Stimulated activated CD4-positive, alpha-beta T cell treated with anti-CD3 and anti-CD28 coated beads, Interleukin-1b, Interleukin-23, amount 100 ng/mL, for 48 hours (primary cell): ENCODE results near the gene CFL1.

Experiments used
- DNase-seq: peaks from one replicate; pipeline ENCODE4 v3.0.0-alpha.2; 2020

Gene CFL1

GRCh38 chr11:65857853-65858680 is at the start of gene CFL1:
Gene CFL1, minus strand, starts transcription at chr11:65858180. Its CDS starts 81 bp downstream, at chr11:65858099.
- peak; percentile 98 for DNase-seq

GRCh38 chr11:65906602-65907001 is 48.6 kb upstream of the CFL1 start:
- DNase-seq = no peak

GRCh38 chr11:65903715-65904114 is 45.7 kb upstream of the CFL1 start:
- DNase-seq = no peak

- DNase-seq = no peak
These were observed 45.1 kb upstream of the CFL1 start for GRCh38 chr11:65903068-65903481.

- no peak for DNase-seq
These were observed 42.9 kb upstream of the CFL1 start for GRCh38 chr11:65900899-65901180.

GRCh38 chr11:65900125-65900898 is 42.3 kb upstream of the CFL1 start, which contains the start of gene FOSL1:
Gene FOSL1, minus strand, starts transcription at chr11:65900388. Its CDS starts 49 bp downstream, at chr11:65900339.
- peak; percentile 96 for DNase-seq

- DNase-seq = peak; percentile 82
These were observed 41.6 kb upstream of the CFL1 start for GRCh38 chr11:65899356-65900124.

- DNase-seq = no peak
These were observed 40.8 kb upstream of the CFL1 start for GRCh38 chr11:65898656-65899355.

GRCh38 chr11:65897020-65897471 is 39.1 kb upstream of the CFL1 start:
- DNase-seq = no peak

GRCh38 chr11:65896034-65896999 is 38.3 kb upstream of the CFL1 start:
- no peak for DNase-seq

- DNase-seq = no peak
These were observed 37.6 kb upstream of the CFL1 start for GRCh38 chr11:65895482-65895981.

GRCh38 chr11:65894034-65894591 is 36.1 kb upstream of the CFL1 start:
- DNase-seq = no peak

- DNase-seq = no peak
These were observed 34.8 kb upstream of the CFL1 start for GRCh38 chr11:65892661-65893317.

- peak; percentile 55 for DNase-seq
These were observed 34.2 kb upstream of the CFL1 start for GRCh38 chr11:65892137-65892540.

GRCh38 chr11:65891219-65892136 is 33.5 kb upstream of the CFL1 start:
- DNase-seq = no peak

GRCh38 chr11:65890324-65891218 is 32.6 kb upstream of the CFL1 start, which contains the start of gene CCDC85B:
Gene CCDC85B, plus strand, starts transcription at chr11:65890673. Its CDS starts 111 bp downstream, at chr11:65890784.
- DNase-seq = peak; percentile 99

GRCh38 chr11:65888163-65888814 is 30.3 kb upstream of the CFL1 start, which contains the start of gene FIBP:
Gene FIBP, minus strand, starts transcription at chr11:65888471. Its CDS starts 53 bp downstream, at chr11:65888418.
- DNase-seq = peak; percentile 97
